ENCODE data around the gene HTR6.

GRCh38 chr1:19650416-19651140 is 14.1 kb upstream of the HTR6 start:
- TF ChIP-seq CTCF (conservative IDR thresholded peaks at IDR 0.05 in 1 of 2, IDR thresholded peaks at IDR 0.05 in 1 of 2; ENCODE audit: extremely low read depth in 1 of 2, insufficient read depth in 1 of 2, low read depth in 1 of 2, low read length in 2 of 2) (no peak), EZH2 (IDR thresholded peaks at IDR 0.05; ENCODE audit: borderline replicate concordance, low read length) (no peak)
